ENCODE results near the gene HSPA1B.
A peak's percentile ranks its signal among the peaks of the same experiment; 100 is the strongest.
"Not testable (repeated sequence)": the region's sequence is repeated elsewhere in the genome, so short reads cannot be mapped to it uniquely, and the experiment has no call there.

The HSPA1B gene

GRCh38 chr6:31827286-31828079 is at the start of gene HSPA1B:
Gene HSPA1B, plus strand, starts transcription at chr6:31827738. Its CDS starts 213 bp downstream, at chr6:31827951.
- peak; percentile 99 for DNase-seq

GRCh38 chr6:31778193-31778592 is 49.3 kb upstream of the HSPA1B start:
- DNase-seq: no peak

GRCh38 chr6:31778999-31779885 is 48.3 kb upstream of the HSPA1B start:
- no peak for DNase-seq

- DNase-seq: no peak
These were observed 47.6 kb upstream of the HSPA1B start for GRCh38 chr6:31779908-31780307.

GRCh38 chr6:31780507-31781243 is 46.9 kb upstream of the HSPA1B start:
- DNase-seq: no peak

GRCh38 chr6:31781244-31782125 is 46.1 kb upstream of the HSPA1B start:
- no peak for DNase-seq

- DNase-seq: no peak
These were observed 45.2 kb upstream of the HSPA1B start for GRCh38 chr6:31782126-31782855.

GRCh38 chr6:31784098-31784925 is 43.2 kb upstream of the HSPA1B start:
- DNase-seq: no peak

GRCh38 chr6:31785475-31785874 is 42.1 kb upstream of the HSPA1B start:
- DNase-seq: no peak

- DNase-seq: peak; percentile 45
These were observed 36.0 kb upstream of the HSPA1B start for GRCh38 chr6:31791324-31792089.

- DNase-seq: no peak
These were observed 35.5 kb upstream of the HSPA1B start for GRCh38 chr6:31792090-31792374.

- no peak for DNase-seq
These were observed 34.8 kb upstream of the HSPA1B start for GRCh38 chr6:31792761-31793171.

GRCh38 chr6:31793927-31794245 is 33.7 kb upstream of the HSPA1B start:
- DNase-seq: not testable (repeated sequence)

GRCh38 chr6:31794294-31794865 is 33.2 kb upstream of the HSPA1B start:
- DNase-seq: peak; percentile 38

GRCh38 chr6:31794866-31795615 is 32.5 kb upstream of the HSPA1B start:
- DNase-seq: peak; percentile 61

GRCh38 chr6:31795616-31796298 is 31.8 kb upstream of the HSPA1B start, which contains the start of gene VARS1:
Gene VARS1, minus strand, starts transcription at chr6:31795752. Its CDS starts 535 bp downstream, at chr6:31795217.
- DNase-seq: peak; percentile 89

GRCh38 chr6:31796993-31797385 is 30.5 kb upstream of the HSPA1B start:
- no peak for DNase-seq

- no peak for DNase-seq
These were observed 29.9 kb upstream of the HSPA1B start for GRCh38 chr6:31797588-31797987.

Data from MV-4-11 (cell line).